GM12878 (cell line): ENCODE data around the gene HOXC9. TPM values are rescaled to one million over a fixed set of nuclear protein-coding genes. Genes with fewer than 3 reads are reported as not detected.

Source experiments
- ATAC-seq: fragments of 200-7000 bp; cut with Tn5 transposase; 3 replicates; pipeline ENCODE4 v1.9.1; 2020; ENCODE audit warnings: mild to moderate bottlenecking, moderate library complexity
- BruUV-seq: library from RNA; stranded (reverse); fragments of 400-500 nt; replicated peaks from 2 replicates; lab custom pipeline; 2021; lab: Mats Ljungman, UMichigan
- CTCF ChIA-PET: fragments of 300-600 bp; sonication (Branson Sonifier 250); formaldehyde crosslinking; extraction: SDS; loops from one replicate; lab custom pipeline; 2021; ENCODE audit warnings: inconsistent platforms; lab: Yijun Ruan, JAX
- POLR2A ChIA-PET: fragments of 350-600 bp; formaldehyde crosslinking; extraction: SDS; loops from one replicate; lab custom pipeline; 2021; ENCODE audit warnings: inconsistent platforms; lab: Charles Lee
- RAD21 ChIA-PET: fragments of 300-600 bp; sonication (Branson Sonifier 250); formaldehyde crosslinking; loops from one replicate; lab custom pipeline; 2023; ENCODE audit warnings: antibody characterized with exemption; ENCODE audit not compliant: unreplicated experiment; lab: Charles Lee
- SMC1A ChIA-PET: fragments of 300-600 bp; sonication (Branson Sonifier 250); formaldehyde crosslinking; loops from one replicate; lab custom pipeline; 2023; ENCODE audit not compliant: unreplicated experiment, uncharacterized antibody; lab: Charles Lee
- DNase-seq: peaks from one replicate; pipeline ENCODE4 v3.0.0-alpha.2; 2011; ENCODE audit warnings: low read depth, low spot score
- FAIRE-seq: peaks from 3 replicates; lab custom pipeline; 2011; peaks lifted over from hg19 to GRCh38; lab: Jason Lieb, UNC
- H2AFZ ChIP-seq: 2 replicates; pipeline ENCODE4 v1.6.0; 2011; ENCODE audit warnings: low read depth, low read length, control low read depth; ENCODE audit not compliant: control insufficient read depth
- H3K27ac ChIP-seq: 2 replicates; pipeline ENCODE4 v1.5.1; 2011; ENCODE audit warnings: control low read depth; ENCODE audit not compliant: control insufficient read depth, insufficient read depth
- H3K27me3 ChIP-seq, 2 experiments: replicated peaks in 1 of 2; 2 replicates each; pipeline versions ENCODE4 v1.6.0 to v1.6.1; 2011; ENCODE audit warnings: low read length in 1 of 2; ENCODE audit not compliant: control insufficient read depth in 2 of 2, insufficient read depth in 2 of 2
- H3K36me3 ChIP-seq, 2 experiments: 2 replicates each; pipeline ENCODE4 v1.5.1; 2011; ENCODE audit warnings: low read length in 1 of 2; ENCODE audit not compliant: control insufficient read depth in 2 of 2, insufficient read depth in 2 of 2
- H3K4me1 ChIP-seq: 2 replicates; pipeline ENCODE4 v1.6.1; 2011; ENCODE audit warnings: mild to moderate bottlenecking, low read length, moderate library complexity, mixed read lengths; ENCODE audit not compliant: control insufficient read depth, insufficient read depth
- H3K4me2 ChIP-seq: 2 replicates; pipeline ENCODE4 v1.6.0; 2011; ENCODE audit warnings: control low read depth; ENCODE audit not compliant: control insufficient read depth, insufficient read depth
- H3K4me3 ChIP-seq: fragments of 200-600 bp; sonication (generic); 2 replicates; pipeline ENCODE4 v1.5.1; 2016
- H3K79me2 ChIP-seq: 2 replicates; pipeline ENCODE4 v1.6.0; 2011; ENCODE audit warnings: low read length; ENCODE audit not compliant: control insufficient read depth, insufficient read depth
- H3K9ac ChIP-seq: 2 replicates; pipeline ENCODE4 v1.8.0; 2011; ENCODE audit warnings: low read length, control low read depth, mixed read lengths; ENCODE audit not compliant: control insufficient read depth, insufficient read depth
- H3K9me3 ChIP-seq: replicated peaks from 3 replicates; pipeline ENCODE4 v1.5.1; 2011; ENCODE audit warnings: mild to moderate bottlenecking, low read length; ENCODE audit not compliant: control insufficient read depth, insufficient read depth
- H4K20me1 ChIP-seq: 2 replicates; pipeline ENCODE4 v1.6.0; 2011; ENCODE audit not compliant: control insufficient read depth, insufficient read depth
- ASH2L ChIP-seq: fragments of 300-600, 200-600 bp; sonication (generic); IDR thresholded peaks from 2 replicates; pipeline ENCODE4 v1.6.1; 2017; ENCODE audit warnings: low read depth, mild to moderate bottlenecking, borderline replicate concordance
- BMI1 ChIP-seq: fragments of 450-650 bp; IDR thresholded peaks from 2 replicates; pipeline ENCODE4 v1.6.1; 2016; ENCODE audit warnings: mild to moderate bottlenecking, moderate library complexity, borderline replicate concordance
- CEBPZ ChIP-seq: fragments of 150-350 bp; IDR thresholded peaks from 2 replicates; pipeline ENCODE4 v1.6.1; 2016; ENCODE audit warnings: low read depth, low read length
- CHD1 ChIP-seq: IDR thresholded peaks from 2 replicates; pipeline ENCODE4 v1.6.1; 2012; ENCODE audit warnings: low read depth, low read length, improper control_type of control experiment
- CHD4 ChIP-seq: fragments of 200-600 bp; sonication (generic); IDR thresholded peaks from 2 replicates; pipeline ENCODE4 v1.6.1; 2016; ENCODE audit warnings: mild to moderate bottlenecking
- ESRRA ChIP-seq: IDR thresholded peaks from 2 replicates; pipeline ENCODE4 v1.6.1; 2012; ENCODE audit warnings: mild to moderate bottlenecking, low read length, improper control_type of control experiment
- NR2C1 ChIP-seq: fragments of 450-650 bp; IDR thresholded peaks from 2 replicates; pipeline ENCODE4 v1.6.1; 2017; ENCODE audit warnings: antibody characterized with exemption, mild to moderate bottlenecking, moderate library complexity
- NR2F1 ChIP-seq: fragments of 450-650 bp; conservative IDR thresholded peaks from 2 replicates; pipeline ENCODE4 v1.6.1; 2017; ENCODE audit warnings: mild to moderate bottlenecking
- RBBP5 ChIP-seq: fragments of 200-600 bp; sonication (generic); conservative IDR thresholded peaks from 2 replicates; pipeline ENCODE4 v1.6.1; 2016
- SIX5 ChIP-seq: IDR thresholded peaks from 2 replicates; pipeline ENCODE4 v1.6.1; 2011; ENCODE audit warnings: mild to moderate bottlenecking, low read depth, low read length, moderate library complexity; ENCODE audit not compliant: severe bottlenecking
- SMAD5 ChIP-seq: IDR thresholded peaks from 2 replicates; pipeline ENCODE4 v1.6.1; 2016; ENCODE audit warnings: antibody characterized with exemption, low read depth
- TCF7 ChIP-seq: IDR thresholded peaks from 2 replicates; pipeline ENCODE4 v1.6.1; 2014; ENCODE audit warnings: antibody characterized with exemption, borderline replicate concordance
- WRNIP1 ChIP-seq: IDR thresholded peaks from 2 replicates; pipeline ENCODE4 v1.6.1; 2011; ENCODE audit warnings: low read depth, low read length, improper control_type of control experiment, borderline replicate concordance
- YY1 ChIP-seq: IDR thresholded peaks from 2 replicates; pipeline ENCODE4 v1.6.1; 2011; ENCODE audit warnings: low read depth, mild to moderate bottlenecking, low read length
- WGBS: methylation state at CpG from one replicate; pipeline ENCODE4 v1.1.6; 2016; ENCODE audit warnings: low lambda C conversion rate; ENCODE audit not compliant: insufficient replicate concordance, insufficient coverage; ENCODE audit errors: missing lambda C conversion rate; 5-methylcytosine and 5-hydroxymethylcytosine counted together
- in situ Hi-C: fragments of 300-500 bp; cut with MboI; formaldehyde crosslinking; loops from 9 replicates; pipeline ENCODE4 v1.14.3; 2018; ENCODE audit warnings: mixed read lengths
- intact Hi-C: fragments of 100-400 bp; cut with micrococcal nuclease; formaldehyde crosslinking; loops from one replicate; pipeline ENCODE4 v1.14.2; 2022; ENCODE audit not compliant: unreplicated experiment
- polyA plus RNA-seq, 11 experiments: library from polyadenylated mRNA; depleted of rRNA in 4 of 11; unstranded in 6 of 11; stranded (reverse) in 5 of 11; fragments of >200 nt; fragmentation: Nextera tagmentation in 4 of 11; fragmentation: Illumina TruSeq in 1 of 11; extraction: Ambion mirVana in 4 of 11; extraction: Trizol in 1 of 11; gene quantifications; 1 replicate in 1 of 11; 2 replicates in 10 of 11; pipeline versions ENCODE4 v1.2.1 to v1.2.3, GENCODE V29; 2011 to 2016; ENCODE audit warnings: inconsistent platforms in 2 of 11, missing spikeins in 2 of 11, low read depth in 1 of 11
- total RNA-seq, 4 experiments: library from RNA; depleted of rRNA in 3 of 4; stranded (reverse); fragments of >200 nt in 3 of 4; fragmentation: Illumina TruSeq in 1 of 4; extraction: Trizol in 1 of 4; gene quantifications; 2 replicates each; pipeline versions ENCODE4 v1.2.1 to v1.2.3, GENCODE V29; 2013 to 2021
- TF ChIP-seq, protein P1 (sequence below): fragments of 450-650 bp; IDR thresholded peaks from 2 replicates; pipeline ENCODE4 v1.6.1; 2017; ENCODE audit warnings: mild to moderate bottlenecking
- TF ChIP-seq, protein P2 (sequence below): IDR thresholded peaks from 2 replicates; pipeline ENCODE4 v1.6.1; 2012; ENCODE audit warnings: low read depth, low read length, improper control_type of control experiment
- TF ChIP-seq, protein P3 (sequence below): IDR thresholded peaks from 2 replicates; pipeline ENCODE4 v1.6.1; 2011; ENCODE audit warnings: low read depth, mild to moderate bottlenecking, low read length, moderate library complexity, borderline replicate concordance; ENCODE audit errors: extremely low read depth

HOXC9 gene
- total and polyA plus RNA-seq, 10 of the 15 experiments (the other 5 are each of a cell fraction or from before 2014, with no cell fraction given): not detected

GRCh38 chr12:54025499-54026405, 25.8 kb downstream of the HOXC9 start:
- no TSS peak for BruUV-seq
- no peaks in the 10 kb centered on the region for H3K79me2 ChIP-seq
- peak overlapping the region; percentile 35 for H3K4me2 ChIP-seq
- peak overlapping the region; percentile 21; the same call in 1 of the 2 replicates for H2AFZ ChIP-seq
- RAD21 ChIA-PET: interaction anchor here (0.7 to 12.6 kb wide), 6 partner anchors 13 to 330 kb away, joined by 3 to 222 read pairs (median 4); partner anchors contain the start of genes HOXC8 and SMUG1
- no peak overlapping the region for H3K27ac ChIP-seq
- FAIRE-seq (no peak), DNase-seq (no peak), ATAC-seq (no peak)
- CTCF ChIA-PET: interaction anchor here (0.6 to 13.4 kb wide), 8 partner anchors 9 to 337 kb away, joined by 3 to 343 read pairs (median 14); partner anchors contain the start of genes HOXC4, HOXC8 and SMUG1
- TF ChIP-seq, protein P1, sequence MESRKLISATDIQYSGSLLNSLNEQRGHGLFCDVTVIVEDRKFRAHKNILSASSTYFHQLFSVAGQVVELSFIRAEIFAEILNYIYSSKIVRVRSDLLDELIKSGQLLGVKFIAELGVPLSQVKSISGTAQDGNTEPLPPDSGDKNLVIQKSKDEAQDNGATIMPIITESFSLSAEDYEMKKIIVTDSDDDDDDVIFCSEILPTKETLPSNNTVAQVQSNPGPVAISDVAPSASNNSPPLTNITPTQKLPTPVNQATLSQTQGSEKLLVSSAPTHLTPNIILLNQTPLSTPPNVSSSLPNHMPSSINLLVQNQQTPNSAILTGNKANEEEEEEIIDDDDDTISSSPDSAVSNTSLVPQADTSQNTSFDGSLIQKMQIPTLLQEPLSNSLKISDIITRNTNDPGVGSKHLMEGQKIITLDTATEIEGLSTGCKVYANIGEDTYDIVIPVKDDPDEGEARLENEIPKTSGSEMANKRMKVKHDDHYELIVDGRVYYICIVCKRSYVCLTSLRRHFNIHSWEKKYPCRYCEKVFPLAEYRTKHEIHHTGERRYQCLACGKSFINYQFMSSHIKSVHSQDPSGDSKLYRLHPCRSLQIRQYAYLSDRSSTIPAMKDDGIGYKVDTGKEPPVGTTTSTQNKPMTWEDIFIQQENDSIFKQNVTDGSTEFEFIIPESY: no peak
- TF ChIP-seq CEBPZ: no peak
- TF ChIP-seq, protein P2, sequence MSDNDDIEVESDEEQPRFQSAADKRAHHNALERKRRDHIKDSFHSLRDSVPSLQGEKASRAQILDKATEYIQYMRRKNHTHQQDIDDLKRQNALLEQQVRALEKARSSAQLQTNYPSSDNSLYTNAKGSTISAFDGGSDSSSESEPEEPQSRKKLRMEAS: no peak
- TF ChIP-seq ESRRA: no peak
- TF ChIP-seq WRNIP1: no peak
- no peak for TF ChIP-seq RBBP5
- no peak for TF ChIP-seq NR2F1
- no peak for TF ChIP-seq NR2C1
- TF ChIP-seq, protein P3, sequence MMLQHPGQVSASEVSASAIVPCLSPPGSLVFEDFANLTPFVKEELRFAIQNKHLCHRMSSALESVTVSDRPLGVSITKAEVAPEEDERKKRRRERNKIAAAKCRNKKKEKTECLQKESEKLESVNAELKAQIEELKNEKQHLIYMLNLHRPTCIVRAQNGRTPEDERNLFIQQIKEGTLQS: no peak
- TF ChIP-seq BMI1: no peak
- TF ChIP-seq SMAD5: no peak
- no peak for TF ChIP-seq ASH2L
- no peak for TF ChIP-seq CHD4
- no peak for TF ChIP-seq TCF7
- TF ChIP-seq YY1: no peak
- TF ChIP-seq CHD1: no peak
- no peak for TF ChIP-seq SIX5
- POLR2A ChIA-PET: interaction anchor here (1.2 kb wide), 1 partner anchor 20 kb away, joined by 3 read pairs; no protein-coding TSS in a partner anchor
- H3K9ac ChIP-seq: no peak overlapping the region
- H4K20me1 ChIP-seq: no peaks in the 10 kb centered on the region
- H3K27me3 ChIP-seq: peaks cover 5 to 18% of the 10 kb centered on the region in 2 experiments
- no peaks in the 10 kb centered on the region for H3K9me3 ChIP-seq
- intact Hi-C loops: no loop called here
- WGBS: 31% methylated on average over 7 of the region's 7 CpGs
- SMC1A ChIA-PET: interaction anchor here (0.8 to 1.9 kb wide), 9 partner anchors 8 to 185 kb away, joined by 3 to 9 read pairs (median 4); partner anchors contain the start of gene HOXC4
- H3K4me3 ChIP-seq: no peak overlapping the region
- H3K4me1 ChIP-seq: peaks cover 16% of the 10 kb centered on the region
- in situ Hi-C loops: loop anchor here (10.0 kb wide), 2 partner anchors 169 to 339 kb away; partner anchors contain the start of gene GPR84
- no peaks in the 10 kb centered on the region for H3K36me3 ChIP-seq
